ENCODE data around the gene TM4SF5. TPM values are rescaled to one million over a fixed set of nuclear protein-coding genes. Genes with fewer than 3 reads are reported as not detected.

Gene TM4SF5
- total RNA-seq, 1 experiment from 2014 or later: not detected

- no peak overlapping the region for H3K27ac Mint-ChIP-seq
- H3K9me3 Mint-ChIP-seq: no peaks in the 10 kb centered on the region
- no peak for TF ChIP-seq ZNF396 (CRISPR knock-in tag; IDR thresholded peaks at IDR 0.05; ENCODE audit: borderline replicate concordance)
- no peak for TF ChIP-seq ZNF263 (CRISPR knock-in tag; IDR thresholded peaks at IDR 0.05; ENCODE audit: low read depth)
- TF ChIP-seq ZMAT4 (CRISPR knock-in tag; IDR thresholded peaks at IDR 0.05): no peak
- no peak for TF ChIP-seq SOX15 (CRISPR knock-in tag; IDR thresholded peaks at IDR 0.05)
- TF ChIP-seq GTF2I (CRISPR knock-in tag; conservative IDR thresholded peaks at IDR 0.05): no peak
- TF ChIP-seq GRHL2 (CRISPR knock-in tag; IDR thresholded peaks at IDR 0.05; ENCODE audit: insufficient replicate concordance, severe bottlenecking): no peak
- no peak for TF ChIP-seq ERG (CRISPR knock-in tag; IDR thresholded peaks at IDR 0.05)
- DNase-seq (ENCODE audit: low spot score): no peak
- ATAC-seq: no peak
- CTCF ChIA-PET: no interaction called here
- POLR2A ChIA-PET: no interaction called here
- H3K27me3 Mint-ChIP-seq (ENCODE audit: low read depth): no peaks in the 10 kb centered on the region
- peaks cover 23% of the 10 kb centered on the region for H3K36me3 Mint-ChIP-seq
- no peak overlapping the region for H3K4me3 Mint-ChIP-seq
- no peaks in the 10 kb centered on the region for H3K4me1 Mint-ChIP-seq
These were observed 45.1 kb downstream of the TM4SF5 start for GRCh38 chr17:4816826-4817225.

- H3K36me3 Mint-ChIP-seq: peaks cover 24% of the 10 kb centered on the region
- TF ChIP-seq CREB1 (CRISPR knock-in tag; IDR thresholded peaks at IDR 0.05) (no peak), ZNF317 (CRISPR knock-in tag; IDR thresholded peaks at IDR 0.05; ENCODE audit: borderline replicate concordance, low read depth) (no peak), ZNF396 (CRISPR knock-in tag; IDR thresholded peaks at IDR 0.05; ENCODE audit: borderline replicate concordance) (no peak), ZNF512 (CRISPR knock-in tag; IDR thresholded peaks at IDR 0.05; ENCODE audit: borderline replicate concordance) (no peak), NR1H2 (CRISPR knock-in tag; IDR thresholded peaks at IDR 0.05) (no peak), HMGXB4 (CRISPR knock-in tag; IDR thresholded peaks at IDR 0.05) (no peak), HMGA2 (CRISPR knock-in tag; IDR thresholded peaks at IDR 0.05) (no peak), ZNF425 (CRISPR knock-in tag; conservative IDR thresholded peaks at IDR 0.05) (no peak), FOXP1 (CRISPR knock-in tag; IDR thresholded peaks at IDR 0.05; ENCODE audit: borderline replicate concordance) (no peak), NR3C1 (CRISPR knock-in tag; conservative IDR thresholded peaks at IDR 0.05; ENCODE audit: low read depth) (no peak), ZNF121 (CRISPR knock-in tag; IDR thresholded peaks at IDR 0.05) (no peak), CREM (CRISPR knock-in tag; IDR thresholded peaks at IDR 0.05) (no peak), MAX (CRISPR knock-in tag; IDR thresholded peaks at IDR 0.05) (no peak), MYBL2 (CRISPR knock-in tag; IDR thresholded peaks at IDR 0.05) (no peak), SOX15 (CRISPR knock-in tag; IDR thresholded peaks at IDR 0.05) (no peak), GRHL2 (CRISPR knock-in tag; IDR thresholded peaks at IDR 0.05; ENCODE audit: insufficient replicate concordance, severe bottlenecking) (no peak), NFE2L1 (CRISPR knock-in tag; IDR thresholded peaks at IDR 0.05) (no peak), ZNF138 (CRISPR knock-in tag; conservative IDR thresholded peaks at IDR 0.05) (no peak), E2F1 (CRISPR knock-in tag; IDR thresholded peaks at IDR 0.05) (no peak)
- peak; percentile 47 for DNase-seq (ENCODE audit: low spot score)
- ChIA-PET CTCF (interaction anchor here (0.7 to 1.0 kb wide), 2 partner anchors 28 to 91 kb away, joined by 3 to 4 read pairs; no protein-coding TSS in a partner anchor), POLR2A (no interaction called here)
- H3K4me3 Mint-ChIP-seq: no peak overlapping the region
- ATAC-seq: peak; percentile 87
- no peaks in the 10 kb centered on the region for H3K4me1 Mint-ChIP-seq
- H3K9me3 Mint-ChIP-seq: no peaks in the 10 kb centered on the region
- H3K27me3 Mint-ChIP-seq (ENCODE audit: low read depth): no peaks in the 10 kb centered on the region
- H3K27ac Mint-ChIP-seq: no peak overlapping the region
These were observed 46.6 kb downstream of the TM4SF5 start for GRCh38 chr17:4818276-4818675.

Data from WTC11 (cell line).